Keratinocyte (primary cell): ENCODE measurements around the gene SP7.
"Not testable (repeated sequence)": the region's sequence is repeated elsewhere in the genome, so short reads cannot be mapped to it uniquely, and the experiment has no call there.

ENCODE experiments used
- CTCF ChIP-seq, 3 experiments: IDR thresholded peaks in 1 of 3; conservative IDR thresholded peaks in 1 of 3; optimal IDR thresholded peaks in 1 of 3; 2 replicates in 2 of 3; 3 replicates in 1 of 3; pipeline versions ENCODE3 to v1.5.1; 2011; ENCODE audit warnings: low read length in 3 of 3, mild to moderate bottlenecking in 3 of 3, moderate library complexity in 2 of 3, control low read depth in 1 of 3, inconsistent platforms in 1 of 3; ENCODE audit not compliant: insufficient read depth in 2 of 3; ENCODE audit errors: extremely low read depth in 1 of 3
- EZH2 ChIP-seq: IDR thresholded peaks from one replicate; pipeline ENCODE4 v1.6.1; 2012; ENCODE audit warnings: inconsistent platforms, mild to moderate bottlenecking, low read length, moderate library complexity

- not testable (repeated sequence) for TF ChIP-seq CTCF (optimal IDR thresholded peaks at IDR 0.05 in 1 of 3, IDR thresholded peaks at IDR 0.05 in 1 of 3, conservative IDR thresholded peaks at IDR 0.05 in 1 of 3; ENCODE audit: extremely low read depth in 1 of 3, insufficient read depth in 2 of 3, low read length in 3 of 3); EZH2
Measured at GRCh38 chr12:53332339-53332738, 3.8 kb downstream of the SP7 start.
